Loucy (cell line): Measurements from ENCODE around the gene IMPACT.

Experiments used
- H2AFZ ChIP-seq: fragments of 200-600 bp; sonication (generic); 2 replicates; pipeline ENCODE4 v1.6.0; 2016; ENCODE audit warnings: antibody characterized with exemption, mild to moderate bottlenecking, low read length, moderate library complexity
- H3F3A ChIP-seq: fragments of 200-600 bp; 2 replicates; pipeline ENCODE4 v1.6.0; 2016; ENCODE audit warnings: antibody characterized with exemption, low read depth, mild to moderate bottlenecking
- H3K27me3 ChIP-seq: fragments of 200-600 bp; sonication (generic); 2 replicates; pipeline ENCODE4 v1.6.1; 2014; ENCODE audit warnings: low read length, mild to moderate bottlenecking; ENCODE audit not compliant: insufficient read depth, poor library complexity, severe bottlenecking
- H3K36me3 ChIP-seq: fragments of 200-600 bp; sonication (generic); 2 replicates; pipeline ENCODE4 v1.6.1; 2016; ENCODE audit warnings: low read length; ENCODE audit not compliant: insufficient read depth
- H3K4me1 ChIP-seq: fragments of 200-600 bp; sonication (generic); 2 replicates; pipeline ENCODE4 v1.5.1; 2014; ENCODE audit warnings: low read length, mild to moderate bottlenecking; ENCODE audit not compliant: insufficient read depth, poor library complexity, severe bottlenecking
- H3K4me2 ChIP-seq: fragments of 200-600 bp; sonication (generic); 2 replicates; pipeline ENCODE4 v1.6.0; 2014; ENCODE audit warnings: antibody characterized with exemption, low read length, low read depth, mild to moderate bottlenecking; ENCODE audit not compliant: poor library complexity, severe bottlenecking
- H3K4me3 ChIP-seq: fragments of 200-600 bp; sonication (generic); 2 replicates; pipeline ENCODE4 v1.5.1; 2014; ENCODE audit warnings: low read length, mild to moderate bottlenecking, mixed read lengths; ENCODE audit not compliant: poor library complexity, severe bottlenecking
- H3K79me2 ChIP-seq: fragments of 200-600 bp; sonication (generic); 2 replicates; pipeline ENCODE4 v1.6.1; 2014; ENCODE audit warnings: low read length; ENCODE audit not compliant: insufficient read depth
- H3K9ac ChIP-seq: fragments of 200-600 bp; sonication (generic); 2 replicates; pipeline ENCODE4 v1.6.0; 2014; ENCODE audit warnings: mild to moderate bottlenecking, low read depth, low read length, moderate library complexity; ENCODE audit not compliant: poor library complexity, severe bottlenecking
- H3K9me2 ChIP-seq: fragments of 200-600 bp; sonication (generic); replicated peaks from 2 replicates; pipeline ENCODE4 v1.6.1; 2016; ENCODE audit warnings: low read depth, low read length, mixed read lengths
- H3K9me3 ChIP-seq: fragments of 200-600 bp; sonication (generic); 2 replicates; pipeline ENCODE4 v1.6.1; 2014; ENCODE audit warnings: mild to moderate bottlenecking, antibody characterized with exemption, low read length, low read depth; ENCODE audit not compliant: insufficient read depth
- H4K20me1 ChIP-seq: fragments of 200-600 bp; sonication (generic); 2 replicates; pipeline ENCODE4 v1.6.0; 2014; ENCODE audit warnings: antibody characterized with exemption, low read length, mild to moderate bottlenecking; ENCODE audit not compliant: insufficient read depth, poor library complexity, severe bottlenecking
- EZH2phosphoT487 ChIP-seq: fragments of 200-600 bp; IDR thresholded peaks from 2 replicates; pipeline ENCODE4 v1.6.1; 2018; ENCODE audit warnings: antibody characterized with exemption, mild to moderate bottlenecking, moderate library complexity, borderline replicate concordance
- TF ChIP-seq, protein P1 (sequence below): fragments of 200-600 bp; sonication (generic); conservative IDR thresholded peaks from 2 replicates; pipeline ENCODE4 v1.5.1; 2014; ENCODE audit warnings: mild to moderate bottlenecking, antibody characterized with exemption, low read length

IMPACT gene

DNA sequence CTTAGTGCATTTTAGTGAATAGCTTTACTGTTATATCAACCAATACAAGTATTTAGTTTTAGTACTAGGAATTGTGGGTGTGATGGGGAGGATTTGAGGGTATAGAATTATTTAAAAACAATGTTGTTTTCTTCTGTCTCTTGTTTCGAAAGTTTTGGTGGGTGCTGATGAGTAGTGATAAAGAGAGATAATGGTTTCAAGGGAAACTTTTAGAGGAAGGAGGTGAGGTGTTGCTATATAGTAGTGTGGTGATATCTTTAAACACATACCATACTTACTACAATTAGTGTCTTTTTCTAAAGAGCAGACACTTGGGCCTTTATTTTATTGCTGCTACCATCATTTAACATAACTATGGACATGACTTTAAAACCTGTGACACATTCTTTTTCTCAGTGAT, 10.5 kb downstream of the IMPACT start:
- Histone ChIP-seq H3K9ac (no peak overlapping the region), H3F3A (no peaks in the 10 kb centered on the region), H4K20me1 (no peaks in the 10 kb centered on the region), H3K9me3 (no peaks in the 10 kb centered on the region), H3K36me3 (no peaks in the 10 kb centered on the region), H3K79me2 (no peaks in the 10 kb centered on the region), H3K4me3 (no peak overlapping the region), H3K27me3 (no peaks in the 10 kb centered on the region), H3K4me2 (no peak overlapping the region), H2AFZ (0 out of 2 replicates have a peak overlapping the region, but pooled peaks have one; percentile 36), H3K9me2 (no peaks in the 10 kb centered on the region), H3K4me1 (no peaks in the 10 kb centered on the region)
- TF ChIP-seq, protein P1, sequence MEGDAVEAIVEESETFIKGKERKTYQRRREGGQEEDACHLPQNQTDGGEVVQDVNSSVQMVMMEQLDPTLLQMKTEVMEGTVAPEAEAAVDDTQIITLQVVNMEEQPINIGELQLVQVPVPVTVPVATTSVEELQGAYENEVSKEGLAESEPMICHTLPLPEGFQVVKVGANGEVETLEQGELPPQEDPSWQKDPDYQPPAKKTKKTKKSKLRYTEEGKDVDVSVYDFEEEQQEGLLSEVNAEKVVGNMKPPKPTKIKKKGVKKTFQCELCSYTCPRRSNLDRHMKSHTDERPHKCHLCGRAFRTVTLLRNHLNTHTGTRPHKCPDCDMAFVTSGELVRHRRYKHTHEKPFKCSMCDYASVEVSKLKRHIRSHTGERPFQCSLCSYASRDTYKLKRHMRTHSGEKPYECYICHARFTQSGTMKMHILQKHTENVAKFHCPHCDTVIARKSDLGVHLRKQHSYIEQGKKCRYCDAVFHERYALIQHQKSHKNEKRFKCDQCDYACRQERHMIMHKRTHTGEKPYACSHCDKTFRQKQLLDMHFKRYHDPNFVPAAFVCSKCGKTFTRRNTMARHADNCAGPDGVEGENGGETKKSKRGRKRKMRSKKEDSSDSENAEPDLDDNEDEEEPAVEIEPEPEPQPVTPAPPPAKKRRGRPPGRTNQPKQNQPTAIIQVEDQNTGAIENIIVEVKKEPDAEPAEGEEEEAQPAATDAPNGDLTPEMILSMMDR: no peak
- TF ChIP-seq EZH2phosphoT487: no peak

DNA sequence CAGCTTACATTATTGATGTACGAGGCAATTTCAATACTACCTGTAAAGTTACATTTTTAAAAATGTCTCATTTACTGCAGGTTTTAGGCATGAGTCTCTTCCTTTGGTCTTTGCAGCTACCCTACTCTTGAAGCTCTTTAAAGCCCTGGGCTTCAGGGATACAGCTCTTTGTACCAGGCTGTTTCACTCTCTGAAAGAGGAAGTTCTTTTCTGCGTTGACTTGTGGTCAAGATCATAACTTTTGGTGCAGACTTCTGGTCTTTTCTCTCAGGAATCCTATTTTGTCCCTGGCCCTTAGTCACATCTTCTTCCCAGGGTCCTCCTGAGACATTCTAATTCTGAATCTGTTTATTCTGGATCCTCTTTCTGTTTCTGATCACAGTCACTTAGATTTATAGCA, 17.4 kb downstream of the IMPACT start:
- Histone ChIP-seq H3K4me3 (no peak overlapping the region), H3K36me3 (no peaks in the 10 kb centered on the region), H4K20me1 (no peaks in the 10 kb centered on the region), H3K9me3 (no peaks in the 10 kb centered on the region), H3K9me2 (no peaks in the 10 kb centered on the region), H2AFZ (peak overlapping the region; percentile 83), H3K4me2 (no peak overlapping the region), H3F3A (no peaks in the 10 kb centered on the region), H3K4me1 (peaks cover 24% of the 10 kb centered on the region), H3K79me2 (no peaks in the 10 kb centered on the region), H3K27me3 (no peaks in the 10 kb centered on the region), H3K9ac (peak overlapping the region; percentile 16)
- TF ChIP-seq, protein P1: no peak
- no peak for TF ChIP-seq EZH2phosphoT487

DNA sequence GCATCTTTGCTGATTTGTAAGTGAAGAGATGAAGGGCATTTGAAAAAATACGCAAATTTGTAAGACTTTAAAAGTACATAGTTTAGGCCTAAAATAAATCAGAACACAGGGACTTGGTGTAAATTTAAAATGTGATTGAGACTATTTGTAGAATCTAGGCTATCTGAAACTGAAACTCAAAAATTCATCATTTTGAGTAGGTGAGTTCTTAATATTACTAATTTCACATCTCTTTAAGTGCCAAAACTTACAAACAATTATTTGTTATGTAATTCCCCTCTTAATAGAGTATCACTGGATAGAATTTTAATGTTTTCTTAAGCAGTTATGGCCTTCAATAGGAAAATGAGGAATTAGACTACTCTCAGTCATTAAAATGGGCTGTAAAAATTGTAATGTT, 20.0 kb downstream of the IMPACT start:
- no peaks in the 10 kb centered on the region for H3K9me3 ChIP-seq
- no peak overlapping the region for H3K4me2 ChIP-seq
- no peaks in the 10 kb centered on the region for H3K36me3 ChIP-seq
- H3K79me2 ChIP-seq: no peaks in the 10 kb centered on the region
- no peaks in the 10 kb centered on the region for H3K9me2 ChIP-seq
- no peaks in the 10 kb centered on the region for H4K20me1 ChIP-seq
- no peak overlapping the region for H3K4me3 ChIP-seq
- no peak for TF ChIP-seq EZH2phosphoT487
- TF ChIP-seq, protein P1: no peak
- H3F3A ChIP-seq: no peaks in the 10 kb centered on the region
- H2AFZ ChIP-seq: 0 out of 2 replicates have a peak overlapping the region, but pooled peaks have one; percentile 25
- H3K9ac ChIP-seq: no peak overlapping the region
- H3K4me1 ChIP-seq: peaks cover 24% of the 10 kb centered on the region
- no peaks in the 10 kb centered on the region for H3K27me3 ChIP-seq
